Prostate gland (tissue), 2 donors: Measurements from ENCODE around the gene TMCO4. TPM values are rescaled to one million over a fixed set of nuclear protein-coding genes. Genes with fewer than 3 reads are reported as not detected.

Source experiments
- DNase-seq: peaks from one replicate; pipeline ENCODE4 v3.0.0-alpha.2; 2019; ENCODE audit warnings: low spot score
- H3K27ac ChIP-seq, 2 donors: fragments of 200-600 bp; sonication (generic); 2 replicates each; pipeline ENCODE4 v1.5.1; 2017 to 2019
- H3K27me3 ChIP-seq: fragments of 200-600 bp; sonication (generic); replicated peaks from 2 replicates; pipeline ENCODE4 v1.5.1; 2019; ENCODE audit not compliant: insufficient read depth
- H3K36me3 ChIP-seq, 2 donors: fragments of 200-600 bp; sonication (generic); 1 replicate in 1 of 2; 2 replicates in 1 of 2; pipeline versions ENCODE4 v1.5.1 to v1.8.1; 2017 to 2019
- H3K4me1 ChIP-seq: fragments of 200-600 bp; sonication (generic); replicated peaks from 2 replicates; pipeline ENCODE4 v1.5.1; 2019
- H3K4me3 ChIP-seq, 2 donors: fragments of 200-600 bp; sonication (generic); 2 replicates each; pipeline ENCODE4 v1.5.1; 2017 to 2019
- H3K9me3 ChIP-seq: fragments of 200-600 bp; sonication (generic); 2 replicates; pipeline ENCODE4 v1.5.1; 2017
- POLR2A ChIP-seq: fragments of 450-650 bp; IDR thresholded peaks from one replicate; pipeline ENCODE4 v1.6.1; 2016; ENCODE audit warnings: antibody characterized with exemption, mild to moderate bottlenecking
- POLR2AphosphoS5 ChIP-seq: sonication (generic); formaldehyde crosslinking; IDR thresholded peaks from one replicate; pipeline ENCODE4 v1.6.1; 2017; ENCODE audit warnings: antibody characterized with exemption
- WGBS: methylation state at CpG from one replicate; pipeline ENCODE4 v1.1.5; 2018; 5-methylcytosine and 5-hydroxymethylcytosine counted together
- intact Hi-C: fragments of 100-400 bp; cut with DNase I; formaldehyde crosslinking; loops from one replicate; pipeline ENCODE4 v1.14.2; 2022
- total RNA-seq, 2 donors: library from RNA; depleted of rRNA; stranded (reverse); fragments of >200 nt; gene quantifications; one replicate each; pipeline ENCODE4 v1.1.0, GENCODE V29; 2016
- TF ChIP-seq, protein P1 (sequence below), 4 experiments: fragments of 200-600 bp in 2 of 4; fragments of 450-650 bp in 2 of 4; sonication (generic) in 2 of 4; IDR thresholded peaks; 1 replicate in 3 of 4; 2 replicates in 1 of 4; pipeline ENCODE4 v1.5.1; 2016 to 2019; ENCODE audit warnings: antibody characterized with exemption in 4 of 4, mild to moderate bottlenecking in 2 of 4, moderate library complexity in 2 of 4

The TMCO4 gene
- total RNA-seq, 2 donors from 2014 or later: 60.5 to 89.9 TPM

DNA sequence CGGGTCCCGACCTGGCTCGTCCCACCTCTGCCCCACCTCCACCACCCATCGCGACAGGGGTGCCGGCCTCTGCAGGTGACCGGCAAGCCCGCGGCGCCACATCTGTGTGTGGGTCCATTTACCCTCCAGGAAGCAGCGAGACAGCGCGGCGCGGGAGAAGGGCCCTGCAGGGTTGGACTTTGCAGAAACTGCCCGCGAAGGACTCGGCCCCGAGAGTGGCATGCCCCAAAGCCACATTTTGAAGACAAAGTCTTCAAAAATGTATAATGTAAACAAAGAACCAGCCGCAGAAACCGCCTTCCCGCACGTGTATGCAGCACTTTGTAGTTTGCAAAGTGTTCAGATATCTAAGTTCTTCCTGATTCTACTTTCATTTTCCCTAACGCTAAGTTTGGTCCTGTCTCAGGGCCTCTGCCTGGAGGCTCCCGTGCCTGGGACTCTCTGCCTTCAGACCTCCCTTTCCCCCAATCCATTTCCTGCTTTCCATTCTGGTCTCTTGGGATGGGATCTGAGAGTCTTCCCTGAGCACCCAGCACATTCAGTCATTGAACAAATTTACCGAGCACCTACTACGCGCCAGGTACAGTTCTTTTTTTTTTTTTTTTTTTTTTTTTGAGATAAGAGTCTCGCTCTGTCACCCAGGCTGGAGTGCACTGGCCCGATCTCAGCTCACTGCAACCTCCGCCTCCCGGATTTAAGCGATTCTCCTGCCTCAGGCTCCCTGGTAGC, 524 bp upstream of the TMCO4 start:
- Histone ChIP-seq H3K4me1 (peaks cover 7% of the 10 kb centered on the region), H3K27me3 (no peaks in the 10 kb centered on the region), H3K9me3 (no peaks in the 10 kb centered on the region), H3K36me3 (no peaks in the 10 kb centered on the region), H3K27ac (peak overlapping the region; percentile 84 to 94), H3K4me3 (peak overlapping the region; percentile 57 to 65)
- TF ChIP-seq POLR2A: no peak
- TF ChIP-seq, protein P1, sequence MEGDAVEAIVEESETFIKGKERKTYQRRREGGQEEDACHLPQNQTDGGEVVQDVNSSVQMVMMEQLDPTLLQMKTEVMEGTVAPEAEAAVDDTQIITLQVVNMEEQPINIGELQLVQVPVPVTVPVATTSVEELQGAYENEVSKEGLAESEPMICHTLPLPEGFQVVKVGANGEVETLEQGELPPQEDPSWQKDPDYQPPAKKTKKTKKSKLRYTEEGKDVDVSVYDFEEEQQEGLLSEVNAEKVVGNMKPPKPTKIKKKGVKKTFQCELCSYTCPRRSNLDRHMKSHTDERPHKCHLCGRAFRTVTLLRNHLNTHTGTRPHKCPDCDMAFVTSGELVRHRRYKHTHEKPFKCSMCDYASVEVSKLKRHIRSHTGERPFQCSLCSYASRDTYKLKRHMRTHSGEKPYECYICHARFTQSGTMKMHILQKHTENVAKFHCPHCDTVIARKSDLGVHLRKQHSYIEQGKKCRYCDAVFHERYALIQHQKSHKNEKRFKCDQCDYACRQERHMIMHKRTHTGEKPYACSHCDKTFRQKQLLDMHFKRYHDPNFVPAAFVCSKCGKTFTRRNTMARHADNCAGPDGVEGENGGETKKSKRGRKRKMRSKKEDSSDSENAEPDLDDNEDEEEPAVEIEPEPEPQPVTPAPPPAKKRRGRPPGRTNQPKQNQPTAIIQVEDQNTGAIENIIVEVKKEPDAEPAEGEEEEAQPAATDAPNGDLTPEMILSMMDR (IDR thresholded peaks at IDR 0.05): no peak
- peak; percentile 44 for TF ChIP-seq POLR2AphosphoS5
- 28% methylated on average over 24 of the region's 33 CpGs for WGBS
- peak; percentile 38 for DNase-seq
- intact Hi-C loops: loop anchor here (10.0 kb wide), 1 partner anchor 85 kb away; no protein-coding TSS in a partner anchor

DNA sequence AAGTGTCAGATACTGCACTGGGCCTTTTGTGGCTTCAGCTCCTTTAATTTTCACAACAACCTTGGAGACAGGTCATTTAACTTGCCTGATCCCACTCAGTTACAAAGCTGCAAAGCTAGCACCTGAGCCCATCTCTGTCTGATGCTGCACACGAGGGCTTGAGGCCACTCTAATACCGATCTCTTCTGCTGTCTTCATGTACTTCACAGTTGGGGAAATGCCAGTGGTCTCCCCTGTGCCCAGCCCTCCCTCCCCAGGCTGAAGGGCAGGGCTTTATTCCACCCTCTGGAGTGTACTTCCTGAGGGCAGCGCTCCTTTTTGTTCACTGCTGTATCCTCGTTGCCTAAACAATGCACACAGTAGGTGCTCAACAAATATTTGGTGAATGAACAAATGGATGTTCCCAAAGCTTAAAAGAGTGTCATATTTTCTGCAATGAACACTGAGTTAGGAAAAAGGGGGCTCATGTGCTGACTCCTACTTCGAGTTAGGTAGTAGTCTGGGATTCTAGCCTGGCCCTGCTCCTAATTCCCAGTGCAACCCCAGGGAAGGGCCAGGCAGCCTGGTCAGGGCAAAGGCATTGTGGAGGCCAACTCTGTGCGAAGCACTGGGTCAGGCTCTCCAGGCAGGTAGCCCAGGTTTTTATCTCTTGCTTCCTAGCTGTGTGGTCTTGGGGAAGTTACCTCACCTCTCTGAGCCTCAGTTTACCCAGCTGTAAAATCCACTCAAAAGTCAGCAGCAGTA, 1.1 kb downstream of the TMCO4 start:
- Histone ChIP-seq H3K4me1 (peaks cover 7% of the 10 kb centered on the region), H3K27ac (peak overlapping the region; percentile 84 to 94), H3K36me3 (no peaks in the 10 kb centered on the region), H3K27me3 (no peaks in the 10 kb centered on the region), H3K9me3 (no peaks in the 10 kb centered on the region), H3K4me3 (peak overlapping the region; percentile 57 to 65)
- TF ChIP-seq POLR2A (no peak), POLR2AphosphoS5 (no peak)
- TF ChIP-seq, protein P1 (IDR thresholded peaks at IDR 0.05): no peak
- intact Hi-C loops: no loop called here
- no peak for DNase-seq
- WGBS: 59% methylated on average over 6 of the region's 6 CpGs

DNA sequence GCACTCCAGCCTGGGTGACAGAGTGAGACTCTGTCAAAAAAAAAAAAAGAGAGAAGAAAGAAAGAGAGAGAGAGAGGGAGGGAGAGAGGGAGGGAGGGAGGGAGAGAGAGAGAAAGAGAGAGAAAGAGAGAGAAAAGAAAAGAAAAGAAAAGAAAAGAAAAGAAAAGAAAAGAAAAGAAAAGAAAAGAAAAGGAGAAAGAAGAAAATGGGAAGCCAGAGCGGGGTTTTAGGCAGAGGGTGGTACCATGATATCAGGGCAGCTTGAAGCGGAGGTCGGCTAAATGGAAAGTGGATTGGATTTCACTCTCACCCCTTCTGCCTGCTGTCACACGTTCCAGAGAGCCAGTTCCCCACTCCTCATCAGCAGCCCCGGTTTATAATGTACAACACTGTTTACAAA, 1.9 kb downstream of the TMCO4 start:
- peaks cover 7% of the 10 kb centered on the region for H3K4me1 ChIP-seq
- TF ChIP-seq POLR2A (no peak), POLR2AphosphoS5 (no peak)
- TF ChIP-seq, protein P1 (IDR thresholded peaks at IDR 0.05): no peak
- H3K27me3 ChIP-seq: no peaks in the 10 kb centered on the region
- intact Hi-C loops: no loop called here
- H3K4me3 ChIP-seq: no peak overlapping the region
- peak overlapping the region; percentile 84 to 94 for H3K27ac ChIP-seq
- DNase-seq: no peak
- H3K36me3 ChIP-seq: peaks cover 0 to 4% of the 10 kb centered on the region in 2 donors
- H3K9me3 ChIP-seq: no peaks in the 10 kb centered on the region
- WGBS: 28% methylated on average over 5 of the region's 5 CpGs

DNA sequence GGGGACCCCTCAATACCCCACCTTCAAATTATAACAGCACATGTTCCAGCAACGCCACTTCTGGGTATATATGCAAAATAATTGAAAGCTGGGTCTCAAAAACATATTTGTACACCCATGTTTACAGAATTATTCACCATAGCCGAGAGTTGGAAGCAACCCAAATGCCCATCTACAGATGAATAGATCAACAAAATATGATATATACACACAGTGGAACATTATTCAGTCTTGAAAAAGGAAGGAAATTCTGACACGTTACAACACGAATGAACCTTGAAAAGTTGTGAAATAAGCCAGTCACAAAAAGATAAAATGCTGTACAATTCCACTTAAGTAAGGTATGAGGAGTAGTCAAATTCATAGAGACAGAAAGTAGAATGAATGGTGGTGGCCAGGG, 5.1 kb downstream of the TMCO4 start:
- Histone ChIP-seq H3K36me3 (peaks cover 0 to 4% of the 10 kb centered on the region in 2 donors), H3K4me1 (peaks cover 7% of the 10 kb centered on the region), H3K27me3 (no peaks in the 10 kb centered on the region), H3K4me3 (no peak overlapping the region), H3K27ac (no peak overlapping the region), H3K9me3 (no peaks in the 10 kb centered on the region)
- intact Hi-C loops: no loop called here
- 80% methylated on average over 4 of the region's 4 CpGs for WGBS
- TF ChIP-seq POLR2A: no peak
- TF ChIP-seq, protein P1 (IDR thresholded peaks at IDR 0.05): no peak
- TF ChIP-seq POLR2AphosphoS5: no peak
- DNase-seq: no peak
